Activated T-cell treated with anti-CD3 and anti-CD28 coated beads for 1 hour (primary cell): ENCODE results near the gene DPP7.

Experiments used
- DNase-seq: peaks from one replicate; pipeline ENCODE4 v3.0.0-alpha.2; 2020; ENCODE audit warnings: low read depth

The DPP7 gene

DNA sequence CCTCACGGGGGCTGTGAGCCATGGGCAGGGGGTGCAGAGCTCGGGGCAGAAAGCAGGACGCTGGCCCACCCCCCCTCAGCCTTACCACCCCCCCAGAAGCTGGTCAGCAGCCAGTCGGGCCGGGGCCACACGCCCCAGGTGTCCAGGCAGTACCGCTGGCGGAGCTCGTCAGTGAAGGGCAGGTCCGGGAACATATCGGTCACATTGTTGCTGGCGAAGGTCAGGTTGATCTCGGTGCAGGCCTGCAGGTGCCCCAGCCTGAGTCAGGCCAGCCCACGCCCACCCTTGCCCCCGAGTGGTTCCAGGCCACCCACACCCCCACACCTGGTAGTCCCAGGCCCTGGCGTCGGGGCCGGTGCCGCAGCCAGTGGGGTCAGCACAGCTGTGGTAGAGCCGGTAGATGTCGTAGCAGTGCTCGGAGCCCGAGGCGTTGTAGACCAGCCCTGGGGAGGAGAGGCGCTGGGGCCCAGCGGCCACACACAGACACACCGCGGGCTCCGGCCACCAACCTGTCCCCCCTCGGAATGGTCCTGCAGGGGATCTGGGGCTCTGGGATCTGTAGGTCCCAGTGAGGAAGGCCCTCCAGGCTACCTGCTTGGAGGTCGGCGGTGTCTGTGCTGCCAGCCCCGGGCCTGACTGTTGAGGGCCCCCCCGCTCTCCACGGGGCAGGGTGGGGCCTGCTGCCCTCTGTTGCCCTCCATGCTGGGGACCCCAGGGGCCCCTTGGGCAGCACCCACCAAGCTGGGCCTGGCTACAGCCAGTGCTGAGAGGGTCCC lies 2.6 kb downstream of the DPP7 start:
- no peak for DNase-seq

DNA sequence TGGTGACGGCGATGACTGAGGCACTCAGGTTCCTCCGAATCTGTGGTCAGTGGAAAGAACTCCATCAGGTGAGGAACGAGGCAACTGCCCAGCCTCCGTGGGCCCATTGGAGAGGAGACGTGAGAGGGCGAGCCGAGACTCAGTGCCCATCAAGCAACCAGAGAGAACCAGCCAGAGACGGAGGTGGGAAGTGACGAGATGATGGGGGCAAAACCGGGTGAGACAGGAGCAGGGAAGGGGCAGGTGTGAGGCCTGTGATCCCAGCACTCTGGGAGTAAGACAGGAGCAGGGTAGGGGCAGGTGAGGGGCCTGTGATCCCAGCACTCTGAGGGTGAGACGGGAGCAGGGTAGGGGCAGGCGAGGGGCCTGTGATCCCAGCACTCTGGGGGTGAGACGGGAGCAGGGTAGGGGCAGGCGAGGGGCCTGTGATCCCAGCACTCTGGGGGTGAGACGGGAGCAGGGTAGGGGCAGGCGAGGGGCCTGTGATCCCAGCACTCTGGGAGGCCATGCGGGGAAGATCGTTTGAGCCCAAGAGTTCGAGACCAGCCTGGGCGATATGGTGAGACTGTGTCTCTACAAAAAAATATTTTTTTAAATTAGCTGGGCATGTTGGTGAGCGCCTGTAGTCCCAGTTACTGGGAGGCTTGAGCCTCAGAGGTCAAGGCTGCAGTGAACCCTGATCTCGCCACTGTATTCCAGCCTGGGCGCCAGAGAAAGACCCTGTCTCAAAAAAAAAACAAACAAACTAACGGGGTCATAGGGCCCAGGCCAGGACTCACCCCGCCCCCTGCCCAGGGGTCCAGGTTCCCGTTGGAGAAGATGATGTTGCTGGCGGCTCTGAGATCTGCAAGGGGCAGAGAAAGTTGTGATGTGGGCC lies 3.4 kb downstream of the DPP7 start:
- no peak for DNase-seq

DNA sequence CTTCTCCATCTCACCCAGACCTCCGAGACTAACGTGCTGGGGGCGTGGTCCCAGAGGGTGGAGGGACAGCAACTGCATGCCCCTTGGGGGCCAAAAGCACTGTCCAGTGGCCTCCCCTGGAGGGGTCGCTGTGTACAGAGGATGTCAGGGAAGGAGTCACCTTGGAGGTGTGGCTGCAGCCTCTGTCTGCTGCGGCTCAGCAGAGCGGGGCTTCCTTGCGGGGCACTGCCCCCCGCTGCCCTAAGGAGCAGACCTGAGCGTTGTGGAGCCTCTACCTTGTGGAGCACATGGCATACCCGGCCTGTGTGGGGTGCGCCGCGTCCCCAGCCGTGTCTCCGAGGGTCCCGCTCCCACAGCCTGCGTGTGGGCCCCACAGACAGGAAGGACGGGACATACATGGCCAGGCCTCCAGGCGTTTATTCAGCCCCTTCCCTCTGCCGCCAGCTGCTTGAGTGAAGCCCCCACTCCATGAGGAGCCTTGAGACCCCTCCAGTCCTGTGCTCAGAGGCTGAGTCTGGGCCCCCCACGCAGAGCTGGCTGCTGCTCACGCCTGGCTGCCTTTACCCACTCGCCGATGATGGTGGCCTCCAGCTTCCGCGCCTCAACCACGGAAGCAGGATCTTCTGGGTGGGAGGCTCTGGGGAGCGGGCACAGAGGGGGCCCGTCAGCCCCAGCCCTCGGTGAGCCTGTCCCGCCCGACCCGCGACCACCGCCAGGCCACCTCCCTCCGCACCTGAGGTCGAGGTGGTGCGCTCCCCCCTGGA lies 4.2 kb downstream of the DPP7 start:
- no peak for DNase-seq

DNA sequence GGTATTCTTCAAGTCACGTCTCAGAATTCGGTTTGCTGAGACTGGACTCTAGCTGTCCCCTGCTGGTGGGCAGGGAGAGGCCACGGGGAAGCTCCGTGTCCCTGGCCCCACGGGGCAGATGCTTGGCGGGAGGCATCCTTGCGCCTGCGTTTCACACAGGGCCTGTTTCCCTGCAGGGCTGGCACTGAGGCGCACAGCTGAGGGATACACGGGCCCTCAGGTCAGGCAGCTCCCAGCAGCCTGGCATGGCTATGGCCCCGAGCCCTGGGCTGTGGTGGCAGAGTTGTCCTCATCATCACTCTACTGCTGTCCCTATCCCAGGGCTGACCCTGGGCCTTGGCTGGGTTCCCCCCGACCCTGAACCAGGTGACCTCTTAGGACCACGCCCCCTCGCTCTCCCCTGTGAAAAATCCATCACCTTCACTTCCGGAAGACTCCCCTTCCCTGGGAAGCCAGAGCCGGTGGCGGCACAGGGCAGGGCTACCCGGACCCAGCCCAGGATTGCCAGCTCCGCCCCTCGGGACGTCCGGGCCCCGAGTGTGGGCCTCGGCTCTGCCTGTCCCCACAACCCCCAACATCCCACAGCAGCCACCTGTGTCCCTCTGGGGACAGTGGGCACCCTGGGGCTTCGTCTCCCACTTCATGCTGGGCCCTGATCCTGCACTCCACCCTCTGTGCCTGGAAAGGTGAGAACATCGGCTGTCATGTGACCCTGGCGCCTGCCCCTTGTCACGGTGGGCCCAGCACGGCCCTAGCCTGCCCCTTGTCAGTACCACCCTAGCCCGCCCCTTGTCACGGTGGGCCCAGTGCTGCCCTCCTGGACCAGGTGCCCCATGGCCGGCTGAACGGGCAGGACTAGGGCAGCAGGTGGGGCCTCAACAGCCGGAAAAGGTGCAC lies 5.0 kb downstream of the DPP7 start:
- DNase-seq = no peak

DNA sequence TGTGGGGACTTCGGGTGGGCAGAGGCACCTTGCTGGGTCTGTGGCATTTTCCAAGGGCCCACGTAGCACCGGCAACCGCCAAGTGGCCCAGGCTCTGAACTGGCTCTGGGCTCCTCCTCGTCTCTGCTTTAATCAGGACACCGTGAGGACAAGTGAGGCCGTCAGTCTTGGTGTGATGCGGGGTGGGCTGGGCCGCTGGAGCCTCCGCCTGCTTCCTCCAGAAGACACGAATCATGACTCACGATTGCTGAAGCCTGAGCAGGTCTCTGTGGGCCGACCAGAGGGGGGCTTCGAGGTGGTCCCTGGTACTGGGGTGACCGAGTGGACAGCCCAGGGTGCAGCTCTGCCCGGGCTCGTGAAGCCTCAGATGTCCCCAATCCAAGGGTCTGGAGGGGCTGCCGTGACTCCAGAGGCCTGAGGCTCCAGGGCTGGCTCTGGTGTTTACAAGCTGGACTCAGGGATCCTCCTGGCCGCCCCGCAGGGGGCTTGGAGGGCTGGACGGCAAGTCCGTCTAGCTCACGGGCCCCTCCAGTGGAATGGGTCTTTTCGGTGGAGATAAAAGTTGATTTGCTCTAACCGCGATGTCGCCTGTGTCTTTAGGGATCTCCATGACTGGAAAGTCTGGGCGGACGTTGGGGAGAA lies 5.8 kb downstream of the DPP7 start:
- no peak for DNase-seq

DNA sequence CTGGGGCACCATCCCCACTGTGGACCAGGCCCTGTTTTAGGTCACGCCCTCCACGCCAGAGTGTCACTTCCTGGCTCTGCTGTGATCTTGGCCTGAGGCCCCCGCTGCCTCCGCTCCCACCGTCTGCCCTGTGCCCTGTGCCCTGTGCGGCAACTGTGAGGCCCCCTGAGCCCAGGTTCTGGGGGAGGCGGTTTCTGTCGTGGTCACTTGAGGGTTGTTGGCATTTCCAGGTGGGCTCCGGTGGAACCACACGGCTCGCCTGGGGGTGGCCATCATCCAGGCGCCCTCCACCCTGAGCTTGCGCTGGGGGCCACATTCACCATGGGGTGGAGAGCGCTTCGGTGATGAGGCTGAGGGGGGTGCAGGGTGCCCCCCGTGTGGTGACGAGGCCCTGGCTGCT lies 6.6 kb downstream of the DPP7 start:
- DNase-seq = no peak

DNA sequence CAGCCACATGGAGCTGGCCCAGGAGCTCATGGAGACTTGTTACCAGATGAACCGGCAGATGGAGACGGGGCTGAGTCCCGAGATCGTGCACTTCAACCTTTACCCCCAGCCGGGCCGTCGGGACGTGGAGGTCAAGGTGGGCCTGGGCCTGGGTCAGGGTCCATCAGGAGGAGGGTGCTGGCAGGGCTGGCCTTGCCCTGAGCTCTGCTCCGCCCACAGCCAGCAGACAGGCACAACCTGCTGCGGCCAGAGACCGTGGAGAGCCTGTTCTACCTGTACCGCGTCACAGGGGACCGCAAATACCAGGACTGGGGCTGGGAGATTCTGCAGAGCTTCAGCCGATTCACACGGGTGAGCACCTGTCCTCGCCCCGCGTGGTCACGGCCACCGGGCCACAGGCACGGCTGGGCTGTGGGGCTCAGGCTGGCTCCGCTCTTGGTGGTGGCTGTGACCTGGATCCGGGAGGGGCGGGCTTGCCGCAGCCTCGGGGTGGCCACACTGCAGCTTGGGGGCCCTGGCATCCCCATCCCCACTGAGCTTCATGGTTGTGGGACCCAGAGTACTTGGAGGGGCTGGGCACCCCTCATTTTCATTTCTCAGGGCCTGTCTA lies 7.1 kb downstream of the DPP7 start:
- no peak for DNase-seq

DNA sequence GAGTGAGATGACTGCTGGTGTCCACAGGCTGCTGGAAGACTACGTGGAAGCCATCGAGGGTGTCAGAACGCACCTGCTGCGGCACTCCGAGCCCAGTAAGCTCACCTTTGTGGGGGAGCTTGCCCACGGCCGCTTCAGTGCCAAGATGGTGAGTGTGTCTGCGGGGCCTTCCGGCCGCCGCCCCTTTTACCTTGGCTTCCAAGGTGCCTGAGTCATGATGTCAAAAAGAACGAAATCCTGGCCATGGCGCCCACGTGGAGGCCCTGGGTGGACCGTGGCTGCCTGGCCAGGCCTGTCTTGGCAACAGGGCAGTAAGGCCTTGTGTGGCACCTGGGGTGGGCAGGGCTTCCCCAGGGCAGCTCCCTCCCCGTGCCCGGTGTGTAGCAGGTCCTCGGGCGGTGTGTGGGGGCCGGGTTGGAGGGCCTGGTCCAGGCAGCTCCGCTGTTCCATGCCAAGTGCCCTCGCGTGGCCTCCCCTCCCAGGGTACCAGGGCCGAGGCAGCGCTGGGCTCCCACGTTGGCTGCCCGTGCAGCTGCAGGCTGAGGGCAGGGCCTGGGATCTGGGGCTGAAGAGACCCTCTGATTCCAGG lies 7.8 kb downstream of the DPP7 start:
- no peak for DNase-seq

DNA sequence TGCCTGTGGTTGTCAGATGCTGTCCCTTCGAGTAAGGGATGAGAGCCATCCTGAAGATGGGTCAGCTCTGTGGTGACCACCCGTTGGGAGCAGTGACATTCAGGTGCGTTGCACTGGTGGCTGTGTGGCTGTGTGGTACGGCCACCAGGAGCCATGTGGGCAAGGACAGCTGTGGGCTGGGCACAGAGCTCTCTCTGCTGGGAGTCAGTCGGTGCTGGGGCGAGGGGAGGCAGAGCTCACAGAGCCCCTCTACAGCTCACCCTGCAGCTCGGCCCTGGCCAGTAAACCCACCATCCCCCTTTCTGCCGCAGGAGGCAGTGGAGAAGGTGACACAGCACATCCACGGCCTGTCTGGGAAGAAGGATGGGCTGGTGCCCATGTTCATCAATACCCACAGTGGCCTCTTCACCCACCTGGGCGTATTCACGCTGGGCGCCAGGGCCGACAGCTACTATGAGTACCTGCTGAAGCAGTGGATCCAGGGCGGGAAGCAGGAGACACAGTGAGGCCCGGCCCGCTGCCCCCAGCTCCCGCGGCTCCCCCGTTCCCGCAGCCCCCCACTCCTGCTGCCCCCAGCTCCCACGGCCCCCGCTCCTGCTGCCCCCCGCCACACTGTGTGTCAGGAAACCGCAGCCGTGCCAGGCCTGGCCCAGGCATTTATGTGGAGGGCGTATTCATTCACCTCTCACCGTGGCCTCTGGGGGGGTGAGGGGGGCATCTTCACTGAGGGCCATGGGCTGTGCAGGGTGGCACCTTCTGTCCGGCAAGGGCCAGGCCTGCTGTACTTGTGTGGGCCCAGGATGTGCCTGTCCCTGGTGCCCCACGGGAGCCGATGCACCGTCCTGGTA lies 8.5 kb downstream of the DPP7 start:
- no peak for DNase-seq

DNA sequence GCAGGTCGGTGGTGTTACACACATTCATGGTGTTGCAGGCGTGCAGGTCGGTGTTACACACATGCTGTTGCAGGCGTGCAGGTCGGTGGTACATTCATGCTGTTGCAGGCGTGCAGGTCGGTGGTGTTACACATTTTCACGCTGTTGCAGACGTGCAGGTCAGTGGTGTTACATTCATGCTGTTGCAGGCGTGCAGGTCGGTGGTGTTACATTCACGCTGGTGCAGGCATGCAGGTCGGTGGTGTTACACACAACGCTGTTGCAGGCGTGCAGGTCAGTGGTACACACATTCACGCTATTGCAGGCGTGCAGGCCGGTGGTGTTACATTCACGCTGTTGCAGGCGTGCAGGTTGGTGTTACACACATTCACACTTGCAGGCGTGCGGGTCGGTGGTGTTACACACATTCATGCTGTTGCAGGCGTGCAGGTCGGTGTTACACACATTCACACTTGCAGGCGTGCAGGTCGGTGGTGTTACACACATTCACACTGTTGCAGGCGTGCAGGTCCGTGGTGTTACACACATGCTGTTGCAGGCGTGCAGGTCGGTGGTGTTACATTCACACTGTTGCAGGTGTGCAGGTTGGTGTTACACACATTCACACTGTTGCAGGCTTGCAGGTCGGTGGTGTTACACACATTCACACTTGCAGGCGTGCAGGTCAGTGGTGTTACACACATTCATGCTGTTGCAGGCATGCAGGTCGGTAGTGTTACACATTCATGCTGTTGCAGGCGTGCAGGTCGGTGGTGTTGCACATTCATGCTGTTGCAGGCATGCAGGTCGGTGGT lies 11.1 kb downstream of the DPP7 start:
- DNase-seq = no peak

DNA sequence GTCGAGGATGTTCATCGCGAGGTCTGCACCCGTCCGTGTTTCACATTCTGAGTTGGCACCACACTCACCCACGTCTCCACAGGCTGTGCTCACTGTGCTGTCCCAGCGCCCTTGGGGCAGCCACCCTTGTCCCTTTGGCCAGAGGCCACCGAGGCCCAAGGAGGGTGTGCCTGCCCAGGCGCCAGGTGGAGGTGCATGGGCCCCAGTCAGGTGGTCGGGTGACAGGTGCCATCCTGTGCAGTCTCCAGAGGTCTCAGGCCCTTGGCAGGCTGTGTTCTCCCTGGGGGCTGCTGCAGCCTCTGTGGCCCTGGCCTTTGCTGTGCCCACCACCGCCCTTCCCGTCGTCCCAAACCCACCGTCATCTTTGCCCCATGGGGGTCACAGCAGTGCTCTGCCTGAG lies 15.3 kb downstream of the DPP7 start:
- DNase-seq = no peak

DNA sequence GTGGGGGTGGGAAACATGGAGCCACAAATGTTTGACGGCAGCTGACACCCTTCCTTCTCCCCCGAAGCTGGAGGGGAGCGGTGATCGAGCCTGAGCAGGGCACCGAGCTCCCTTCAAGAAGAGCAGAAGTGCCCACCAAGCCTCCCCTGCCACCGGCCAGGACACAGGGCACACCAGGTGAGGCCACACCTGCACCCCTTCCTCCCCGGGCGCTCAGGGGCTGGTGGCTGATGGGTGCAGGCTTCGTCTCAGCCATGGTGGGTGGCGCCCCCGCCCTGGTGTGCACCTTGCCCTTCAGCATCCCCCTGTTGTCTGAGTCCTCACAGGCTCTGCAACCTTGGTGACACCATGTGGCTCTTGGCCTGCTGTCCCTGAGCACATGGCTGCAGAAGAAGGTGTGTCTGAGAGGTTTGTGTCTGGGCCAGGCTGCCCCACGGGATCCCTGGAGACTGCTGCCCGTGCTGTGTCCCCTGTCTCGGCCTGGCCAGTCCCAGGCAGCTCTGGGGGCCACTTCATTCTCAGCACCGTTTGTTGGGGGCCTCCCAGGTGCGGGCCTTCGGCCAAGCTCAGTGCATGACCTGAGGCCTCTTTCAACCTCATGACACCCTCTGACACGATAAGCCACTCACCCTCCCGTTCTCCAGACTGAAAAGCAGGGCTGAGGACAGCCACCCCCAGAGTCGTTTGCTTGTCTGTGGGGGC lies 16.6 kb downstream of the DPP7 start:
- DNase-seq = no peak

DNA sequence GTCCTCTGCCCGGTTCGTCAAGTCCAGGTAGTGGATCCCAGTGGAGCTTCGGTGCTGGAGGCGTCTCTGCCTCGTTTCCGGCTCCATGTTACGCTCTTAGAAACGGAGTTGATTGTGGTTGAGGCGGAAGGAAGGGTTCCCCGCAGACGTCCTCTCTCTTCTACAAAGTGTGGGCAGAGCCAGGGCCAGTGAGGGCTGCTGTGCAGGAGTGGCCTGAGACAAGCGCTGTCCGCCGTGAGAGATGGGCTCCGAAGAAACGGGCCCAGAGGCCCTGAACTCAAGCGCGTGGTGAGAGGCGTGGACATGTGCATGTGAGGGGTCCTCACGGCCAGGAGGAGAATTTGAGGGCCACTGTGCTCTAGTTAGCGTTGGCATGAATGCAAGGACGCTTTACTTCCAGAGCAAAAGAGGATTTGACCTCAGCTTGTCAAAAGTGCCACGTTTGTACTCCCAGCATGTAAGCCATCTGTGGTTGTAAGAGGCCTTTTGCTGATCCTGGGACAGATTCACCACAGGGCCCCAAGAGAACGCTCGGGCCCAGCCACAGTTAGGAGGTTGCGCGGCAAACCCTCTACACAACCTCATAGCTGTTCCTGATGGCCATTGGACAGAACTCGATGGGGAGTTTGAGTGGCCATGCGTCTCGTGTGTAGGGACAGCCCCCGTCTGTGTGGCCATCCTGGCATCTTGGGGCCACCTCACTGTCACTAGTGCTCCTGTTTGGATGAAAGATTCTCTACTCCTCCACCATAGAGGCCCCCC lies 17.6 kb downstream of the DPP7 start:
- no peak for DNase-seq

DNA sequence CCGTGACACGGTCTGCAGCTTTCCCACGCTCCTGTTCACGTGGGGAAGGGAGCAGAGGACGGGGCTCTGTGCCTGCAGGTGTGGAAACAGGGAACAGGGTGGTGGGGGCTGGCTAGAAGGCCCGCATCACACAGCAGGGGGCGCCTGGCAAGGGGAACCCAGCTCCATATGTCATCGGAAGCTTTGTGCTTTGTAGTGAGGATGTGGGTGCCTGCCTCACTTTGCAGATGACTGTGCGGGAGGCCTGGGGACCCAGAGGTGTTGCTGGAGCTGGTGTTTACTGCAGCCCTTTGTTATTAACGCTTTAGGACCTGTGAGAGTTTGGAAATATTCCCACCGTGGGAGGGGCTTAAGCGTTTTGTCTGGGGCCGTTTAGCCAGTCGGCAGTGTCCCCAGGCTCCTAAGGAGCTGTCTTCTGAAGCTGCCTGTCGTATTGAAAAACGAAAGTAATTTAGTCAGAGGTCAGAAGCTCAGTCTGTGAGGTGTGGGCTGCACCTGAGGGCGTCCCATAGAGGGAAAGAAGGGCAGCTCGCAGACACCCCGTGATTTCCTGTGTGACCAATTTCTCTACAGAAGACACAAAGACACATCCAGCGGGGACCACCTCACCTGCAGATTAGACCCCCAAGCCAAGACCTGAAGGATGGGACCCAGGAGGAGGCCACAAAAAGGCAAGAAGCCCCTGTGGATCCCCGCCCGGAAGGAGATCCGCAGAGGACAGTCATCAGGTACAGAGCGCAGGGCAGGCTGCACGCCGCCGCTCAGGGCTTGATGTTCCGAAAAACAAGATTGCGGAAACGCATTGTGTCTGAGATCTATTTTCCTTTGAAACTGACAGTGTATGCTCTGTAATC lies 18.6 kb downstream of the DPP7 start:
- peak; percentile 80 for DNase-seq

DNA sequence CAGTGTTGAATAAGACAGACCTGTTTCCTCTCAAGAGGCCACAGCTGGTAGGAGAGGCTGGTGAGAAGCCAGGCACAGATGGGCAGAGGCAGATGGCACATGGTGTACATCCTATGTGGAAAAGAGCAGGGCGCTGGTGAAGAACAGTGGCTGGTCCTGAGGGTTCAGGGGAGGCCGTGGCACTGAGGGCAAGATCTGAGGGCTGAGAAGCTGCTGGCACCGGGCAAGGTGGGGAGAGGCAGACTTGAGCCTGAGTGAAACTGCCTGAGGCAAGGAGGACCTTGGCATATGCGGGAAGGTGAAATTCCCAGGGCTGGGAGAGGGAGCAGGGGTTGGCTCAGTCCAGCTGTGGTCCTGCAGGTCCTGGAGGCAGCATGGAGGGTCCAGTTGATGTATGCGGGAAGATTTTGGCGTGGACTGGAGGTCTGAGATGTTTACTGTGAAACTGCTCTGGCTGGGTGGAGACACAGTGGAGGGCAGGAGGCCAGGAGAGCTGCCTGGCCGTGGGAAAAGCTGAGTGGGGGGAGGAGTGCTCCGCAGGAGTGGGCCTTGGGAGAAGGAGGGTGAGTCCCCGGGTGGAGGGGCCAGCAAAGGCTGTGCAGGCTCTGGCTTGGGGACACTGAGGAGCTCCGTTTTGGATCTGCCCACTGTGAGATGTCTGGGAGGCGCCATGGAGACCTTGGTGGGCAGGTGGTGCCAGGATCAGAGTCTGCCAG lies 25.1 kb downstream of the DPP7 start:
- no peak for DNase-seq
